SK-N-MC (cell line): ENCODE data around the gene SCGB1D2.

Experiments
- EZH2 ChIP-seq: fragments of 200-600 bp; sonication (generic); IDR thresholded peaks from one replicate; pipeline ENCODE4 v1.6.1; 2017; ENCODE audit warnings: antibody characterized with exemption
- FOXP2 ChIP-seq: optimal IDR thresholded peaks from 2 replicates; pipeline ENCODE3; 2011; ENCODE audit warnings: mild to moderate bottlenecking, moderate library complexity; ENCODE audit not compliant: insufficient read depth; ENCODE audit errors: extremely low read length, control extremely low read depth
- POLR2AphosphoS5 ChIP-seq: IDR thresholded peaks from 2 replicates; pipeline ENCODE4 v1.6.1; 2012; ENCODE audit warnings: mild to moderate bottlenecking, low read depth, low read length, borderline replicate concordance

GRCh38 chr11:62266558-62266957 is 24.5 kb downstream of the SCGB1D2 start:
- no peak for TF ChIP-seq POLR2AphosphoS5
- no peak for TF ChIP-seq EZH2
- no peak for TF ChIP-seq FOXP2
